ENCODE results near the gene VAPA. TPM values are rescaled to one million over a fixed set of nuclear protein-coding genes. Genes with fewer than 3 reads are reported as not detected.

The VAPA gene
- total and polyA plus RNA-seq, 2 donors (not counting 1 experiment from before 2014, with no cell fraction given) = 47.7 to 109 TPM

- intact Hi-C loops (cut with micrococcal nuclease) = no loop called here
- no peaks in the 10 kb centered on the region for H4K20me1 ChIP-seq (ENCODE audit: control insufficient read depth, insufficient read depth, low read length, poor library complexity, severe bottlenecking)
- no peak overlapping the region for H3K9ac ChIP-seq (ENCODE audit: low read length)
- CTCF ChIA-PET = no interaction called here
- no peak overlapping the region for H3K27ac Mint-ChIP-seq
- no peak overlapping the region for H3K4me3 ChIP-seq (ENCODE audit: control extremely low read depth in 1 of 5, extremely low read depth in 1 of 5, insufficient read depth in 1 of 5, low read depth in 2 of 5, low read length in 4 of 5)
- no peak overlapping the region for H3K4me2 ChIP-seq (replicated peaks; ENCODE audit: low read depth, low read length, poor library complexity, severe bottlenecking)
- H3K79me2 ChIP-seq (ENCODE audit: control insufficient read depth, insufficient read depth, low read length) = no peaks in the 10 kb centered on the region
- H3K9me3 Mint-ChIP-seq (ENCODE audit: insufficient read depth) = no peaks in the 10 kb centered on the region
- peaks cover 30% of the 10 kb centered on the region for H3K27me3 Mint-ChIP-seq
- H3K36me3 ChIP-seq (replicated peaks in 1 of 2; ENCODE audit: control extremely low read depth in 1 of 2, control insufficient read depth in 1 of 2, extremely low read depth in 1 of 2, insufficient read depth in 2 of 2, low read length in 1 of 2) = no peaks in the 10 kb centered on the region
- ATAC-seq (ENCODE audit: low read depth) (no peak), DNase-seq (no peak)
- no peak overlapping the region for H3K4me3 Mint-ChIP-seq
- POLR2A ChIA-PET = no interaction called here
- TF ChIP-seq CTCF (IDR thresholded peaks at IDR 0.05) (no peak), EZH2 (IDR thresholded peaks at IDR 0.05; ENCODE audit: borderline replicate concordance, insufficient read depth, low read depth, low read length, poor library complexity, severe bottlenecking) (no peak)
- no peak overlapping the region for H2AFZ ChIP-seq (ENCODE audit: insufficient read depth, low read depth, low read length, poor library complexity, severe bottlenecking)
- peaks cover 0 to 6% (median 0%) of the 10 kb centered on the region in 4 experiments for H3K27me3 ChIP-seq (replicated peaks in 1 of 4; ENCODE audit: control extremely low read depth in 1 of 4, control insufficient read depth in 3 of 4, insufficient read depth in 4 of 4, low read length in 3 of 4)
- H3K9me3 ChIP-seq (ENCODE audit: control extremely low read depth in 1 of 3, control insufficient read depth in 2 of 3, insufficient read depth in 1 of 3, low read length in 2 of 3) = no peaks in the 10 kb centered on the region
- WGBS (ENCODE audit: insufficient coverage) = 85% methylated on average over 29 of the region's 29 CpGs
- H3K27ac ChIP-seq (ENCODE audit: low read length in 2 of 2) = no peak overlapping the region
- no peaks in the 10 kb centered on the region for H3K4me1 ChIP-seq (ENCODE audit: control insufficient read depth in 2 of 2, insufficient read depth in 2 of 2, low read length in 2 of 2)
- H3K4me1 Mint-ChIP-seq = no peaks in the 10 kb centered on the region
These were observed 77.5 kb downstream of the VAPA start for GRCh38 chr18:9991011-9992000.

Measured in B cell (primary cell).